NT2/D1 (cell line): Measurements from ENCODE around the gene RPL13.

Source experiments
- DNase-seq: peaks from one replicate; pipeline ENCODE4 v3.0.0-alpha.2; 2011; ENCODE audit warnings: low read depth, low spot score
- H3K27me3 ChIP-seq: 2 replicates; pipeline ENCODE4 v1.6.0; 2011; ENCODE audit warnings: mild to moderate bottlenecking; ENCODE audit not compliant: insufficient read length, insufficient read depth
- H3K36me3 ChIP-seq: 2 replicates; pipeline ENCODE4 v1.6.1; 2011; ENCODE audit warnings: mild to moderate bottlenecking, low read length, mixed read lengths; ENCODE audit not compliant: insufficient read depth, insufficient read length
- H3K4me1 ChIP-seq: 2 replicates; pipeline ENCODE4 v1.5.1; 2011; ENCODE audit not compliant: insufficient read depth, insufficient read length
- H3K4me3 ChIP-seq: 2 replicates; pipeline ENCODE4 v1.5.1; 2011; ENCODE audit warnings: low read depth; ENCODE audit not compliant: insufficient read length
- H3K9ac ChIP-seq: 2 replicates; pipeline ENCODE4 v1.6.0; 2011; ENCODE audit warnings: low read depth; ENCODE audit not compliant: insufficient read length
- H3K9me3 ChIP-seq: 2 replicates; pipeline ENCODE4 v1.5.1; 2011; ENCODE audit warnings: mild to moderate bottlenecking, low read length; ENCODE audit not compliant: insufficient read depth
- SUZ12 ChIP-seq: IDR thresholded peaks from 2 replicates; pipeline ENCODE4 v1.6.1; 2011; ENCODE audit not compliant: insufficient read length, insufficient read depth; ENCODE audit errors: extremely low read depth
- YY1 ChIP-seq: IDR thresholded peaks from 2 replicates; pipeline ENCODE4 v1.6.1; 2011; ENCODE audit not compliant: insufficient read length, insufficient read depth
- ZNF274 ChIP-seq: IDR thresholded peaks from 2 replicates; pipeline ENCODE4 v1.6.1; 2011; ENCODE audit warnings: mild to moderate bottlenecking, low read depth, low read length

Gene RPL13

GRCh38 chr16:89537549-89537925 is 22.9 kb upstream of the RPL13 start:
- Histone ChIP-seq H3K27me3 (no peaks in the 10 kb centered on the region), H3K36me3 (peaks cover 93% of the 10 kb centered on the region), H3K4me3 (no peak overlapping the region), H3K9ac (no peak overlapping the region), H3K9me3 (no peaks in the 10 kb centered on the region), H3K4me1 (peaks cover 5% of the 10 kb centered on the region)
- no peak for TF ChIP-seq YY1
- no peak for DNase-seq

- no peak for DNase-seq
- Histone ChIP-seq H3K4me1 (peaks cover 5% of the 10 kb centered on the region), H3K9ac (peak overlapping the region; percentile 32), H3K4me3 (no peak overlapping the region), H3K36me3 (peaks cover 91% of the 10 kb centered on the region), H3K27me3 (no peaks in the 10 kb centered on the region), H3K9me3 (no peaks in the 10 kb centered on the region)
- TF ChIP-seq SUZ12 (no peak), YY1 (no peak), ZNF274 (no peak)
These were observed 22.2 kb upstream of the RPL13 start for GRCh38 chr16:89538286-89538685.

GRCh38 chr16:89540557-89540956 is 19.9 kb upstream of the RPL13 start:
- Histone ChIP-seq H3K36me3 (peaks cover 91% of the 10 kb centered on the region), H3K9me3 (no peaks in the 10 kb centered on the region), H3K9ac (no peak overlapping the region), H3K4me1 (peaks cover 5% of the 10 kb centered on the region), H3K4me3 (no peak overlapping the region), H3K27me3 (no peaks in the 10 kb centered on the region)
- DNase-seq: no peak
- TF ChIP-seq SUZ12 (no peak), YY1 (no peak), ZNF274 (no peak)

- TF ChIP-seq ZNF274 (no peak), SUZ12 (no peak), YY1 (no peak)
- DNase-seq: no peak
- no peak overlapping the region for H3K9ac ChIP-seq
- no peak overlapping the region for H3K4me3 ChIP-seq
- H3K27me3 ChIP-seq: no peaks in the 10 kb centered on the region
- H3K36me3 ChIP-seq: peaks cover 95% of the 10 kb centered on the region
- H3K4me1 ChIP-seq: peaks cover 5% of the 10 kb centered on the region
- H3K9me3 ChIP-seq: no peaks in the 10 kb centered on the region
These were observed 18.7 kb upstream of the RPL13 start for GRCh38 chr16:89541792-89542191.

GRCh38 chr16:89544113-89544512 is 16.4 kb upstream of the RPL13 start:
- TF ChIP-seq ZNF274 (no peak), YY1 (no peak), SUZ12 (no peak)
- Histone ChIP-seq H3K9me3 (no peaks in the 10 kb centered on the region), H3K27me3 (no peaks in the 10 kb centered on the region), H3K4me3 (no peak overlapping the region), H3K4me1 (peaks cover 5% of the 10 kb centered on the region), H3K36me3 (peaks cover 95% of the 10 kb centered on the region), H3K9ac (no peak overlapping the region)
- DNase-seq: no peak

GRCh38 chr16:89544713-89545043 is 15.8 kb upstream of the RPL13 start:
- H3K27me3 ChIP-seq: no peaks in the 10 kb centered on the region
- H3K36me3 ChIP-seq: peaks cover 96% of the 10 kb centered on the region
- H3K9ac ChIP-seq: no peak overlapping the region
- no peaks in the 10 kb centered on the region for H3K9me3 ChIP-seq
- H3K4me3 ChIP-seq: no peak overlapping the region
- DNase-seq: no peak
- TF ChIP-seq SUZ12: no peak
- TF ChIP-seq ZNF274: no peak
- no peak for TF ChIP-seq YY1
- peaks cover 5% of the 10 kb centered on the region for H3K4me1 ChIP-seq

- no peaks in the 10 kb centered on the region for H3K9me3 ChIP-seq
- peaks cover 5% of the 10 kb centered on the region for H3K4me1 ChIP-seq
- H3K36me3 ChIP-seq: peaks cover 95% of the 10 kb centered on the region
- no peak for DNase-seq
- TF ChIP-seq SUZ12: no peak
- TF ChIP-seq YY1: no peak
- no peak overlapping the region for H3K4me3 ChIP-seq
- H3K9ac ChIP-seq: no peak overlapping the region
- H3K27me3 ChIP-seq: no peaks in the 10 kb centered on the region
These were observed 15.2 kb upstream of the RPL13 start for GRCh38 chr16:89545044-89545830.
